Right ventricle myocardium superior (tissue), 1 donor: Measurements from ENCODE around the gene PCBP3. TPM values are rescaled to one million over a fixed set of nuclear protein-coding genes. Genes with fewer than 3 reads are reported as not detected.

Source experiments
- ATAC-seq: fragments of 200-7000 bp; cut with Tn5 transposase; one replicate; pipeline ENCODE4 v1.9.1; 2020; ENCODE audit warnings: mild to moderate bottlenecking; ENCODE audit not compliant: poor library complexity
- DNase-seq: peaks from one replicate; pipeline ENCODE4 v3.0.0-alpha.2; 2020
- intact Hi-C: fragments of 100-400 bp; cut with DNase I; formaldehyde crosslinking; loops from one replicate; pipeline ENCODE4 v1.11.2; 2022
- total RNA-seq: library from RNA; stranded (reverse); fragmentation: NEBNext Ultra II Directional; extraction: Animal tissue kit (Norgen Biotek cat#: 25700); gene quantifications from one replicate; pipeline ENCODE4 v1.2.1, GENCODE V29; 2021
- donor health status: DM: no; HTN: yes; CAD: no; lungs with severe emphysema.

Gene PCBP3
- total RNA-seq, 1 donor from 2014 or later: 2.0 TPM

DNA sequence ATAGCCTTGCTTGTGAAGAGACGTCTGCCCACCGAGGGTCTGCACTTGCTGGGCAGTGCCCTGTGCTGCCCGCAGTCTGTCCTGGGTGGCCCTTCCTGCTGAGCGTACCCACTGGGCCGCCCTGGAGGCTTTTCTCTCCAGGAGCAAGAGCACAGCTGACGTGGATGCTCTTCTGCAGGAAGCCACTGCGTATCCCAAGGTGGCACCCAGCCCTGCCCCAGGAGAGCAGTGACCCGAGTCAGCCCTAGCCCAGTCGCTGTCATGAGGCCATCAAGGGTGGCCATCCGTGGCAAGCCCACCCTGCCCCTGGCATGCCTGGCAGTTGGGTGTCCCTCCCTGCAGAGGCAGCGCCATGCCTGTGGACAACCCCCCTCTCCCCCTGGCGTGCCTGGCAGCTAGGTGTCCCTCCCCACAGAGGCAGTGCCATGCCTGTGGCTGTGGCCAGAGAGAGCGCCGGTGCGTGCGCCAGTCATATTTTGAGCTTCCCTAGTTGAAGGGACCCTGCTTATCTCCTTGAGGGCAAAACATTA lies 286.8 kb downstream of the PCBP3 start:
- intact Hi-C loops: no loop called here
- ATAC-seq: no peak
- DNase-seq: no peak

DNA sequence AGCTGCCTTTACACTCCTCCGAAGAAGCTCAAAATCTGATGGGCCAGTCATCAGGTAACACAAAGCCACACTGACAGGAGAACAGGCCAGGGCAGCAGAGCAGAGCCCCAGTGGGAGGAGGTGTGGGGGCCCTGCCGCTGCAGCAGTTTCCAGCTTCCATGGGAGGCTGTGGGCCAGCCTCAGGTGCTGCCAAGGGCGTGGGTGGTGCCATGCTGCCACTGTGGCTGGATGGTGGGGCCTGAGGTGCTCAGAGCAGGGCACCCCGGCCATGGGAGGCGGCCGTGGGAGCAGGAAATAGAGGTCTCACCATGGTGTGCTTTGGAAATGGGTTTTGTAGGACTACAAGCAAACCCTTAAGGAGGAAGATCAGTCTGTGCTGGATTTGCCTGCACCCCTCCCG lies 287.3 kb downstream of the PCBP3 start:
- ATAC-seq (no peak), DNase-seq (no peak)
- intact Hi-C loops: no loop called here

DNA sequence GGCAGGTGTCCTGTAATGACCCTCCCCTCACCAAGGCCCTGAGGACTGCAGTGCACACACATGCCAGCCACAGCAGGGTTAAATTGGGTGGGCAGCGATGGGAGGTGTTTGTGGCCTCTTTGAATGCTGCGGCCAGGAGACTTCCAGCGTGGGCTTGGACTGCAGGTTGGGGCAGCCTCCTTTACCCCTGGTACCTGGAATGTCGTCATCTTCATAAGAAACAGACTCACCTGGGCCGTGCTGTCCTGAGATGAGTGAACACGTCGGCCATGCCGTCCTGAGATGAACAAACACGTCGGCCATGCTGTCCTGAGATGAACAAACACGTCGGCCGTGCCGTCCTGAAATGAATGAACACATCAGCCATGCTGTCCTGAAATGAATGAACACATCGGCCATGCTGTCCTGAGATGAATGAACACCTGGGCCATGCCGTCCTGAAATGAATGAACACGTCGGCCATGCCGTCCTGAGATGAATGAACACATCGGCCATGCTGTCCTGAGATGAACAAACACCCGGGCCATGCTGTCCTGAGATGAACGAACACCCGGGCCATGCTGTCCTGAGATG lies 288.0 kb downstream of the PCBP3 start:
- ATAC-seq (no peak), DNase-seq (no peak)
- intact Hi-C loops: no loop called here

DNA sequence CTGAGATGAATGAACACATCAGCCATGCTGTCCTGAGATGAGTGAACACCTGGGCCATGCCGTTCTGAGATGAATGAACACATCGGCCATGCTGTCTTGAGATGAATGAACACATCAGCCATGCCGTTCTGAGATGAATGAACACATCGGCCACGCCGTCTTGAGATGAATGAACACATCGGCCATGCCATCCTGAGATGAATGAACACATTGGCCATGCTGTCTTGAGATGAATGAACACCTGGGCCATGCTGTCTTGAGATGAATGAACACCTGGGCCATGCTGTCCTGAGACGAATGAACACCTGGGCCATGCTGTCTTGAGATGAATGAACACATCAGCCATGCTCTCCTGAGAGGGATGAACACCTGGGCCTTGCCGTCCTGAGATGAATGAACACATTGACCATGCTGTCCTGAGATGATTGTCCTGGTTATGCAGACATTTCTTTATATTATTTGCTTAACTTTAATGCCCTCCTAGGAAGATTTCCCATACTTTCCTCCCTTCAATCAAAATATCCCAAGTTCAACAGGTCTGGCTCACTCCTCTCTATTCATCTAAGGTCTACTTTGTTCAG lies 289.5 kb downstream of the PCBP3 start:
- intact Hi-C loops: no loop called here
- ATAC-seq (no peak), DNase-seq (no peak)

DNA sequence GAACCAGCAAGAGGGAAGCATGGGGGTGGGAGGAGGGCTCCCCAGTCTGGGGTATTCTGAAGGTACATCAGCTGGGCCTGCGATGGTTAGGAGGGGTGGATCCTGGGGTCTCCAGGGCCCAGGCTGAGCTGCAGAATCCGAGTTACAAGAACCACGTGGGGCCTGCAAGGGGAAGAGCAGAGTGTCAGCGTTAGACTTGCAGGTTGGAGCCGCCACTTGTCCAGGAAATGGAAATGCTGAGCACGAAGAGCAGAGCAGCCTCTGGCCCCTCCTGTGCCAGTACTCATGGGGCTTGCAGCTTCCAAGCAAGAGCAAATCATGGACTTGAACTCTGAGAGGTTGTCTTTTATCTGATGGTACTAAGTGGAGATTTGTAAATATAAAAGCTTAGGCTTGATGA lies 290.6 kb downstream of the PCBP3 start:
- DNase-seq: no peak
- no peak for ATAC-seq
- intact Hi-C loops: no loop called here

DNA sequence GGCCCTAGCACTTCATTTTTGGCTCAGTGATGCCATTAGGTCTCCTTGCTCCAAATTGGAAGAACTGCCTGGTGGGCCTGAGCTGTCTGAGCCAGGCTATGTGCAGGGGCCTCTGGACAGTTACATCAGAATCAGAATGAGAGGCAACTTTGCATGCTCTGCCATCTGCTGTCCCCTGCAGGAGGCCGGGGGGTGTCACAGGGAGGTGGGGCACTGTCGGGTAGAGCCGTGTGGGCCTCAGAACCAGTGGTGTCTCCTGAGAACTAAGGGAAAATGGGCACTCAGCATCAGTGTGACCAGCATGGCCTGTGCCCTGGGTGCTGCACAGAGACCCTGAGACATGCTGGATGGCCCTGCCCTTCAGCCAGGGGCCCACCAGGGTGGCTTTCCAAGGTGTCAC lies 291.0 kb downstream of the PCBP3 start:
- ATAC-seq (no peak), DNase-seq (no peak)
- intact Hi-C loops: no loop called here

DNA sequence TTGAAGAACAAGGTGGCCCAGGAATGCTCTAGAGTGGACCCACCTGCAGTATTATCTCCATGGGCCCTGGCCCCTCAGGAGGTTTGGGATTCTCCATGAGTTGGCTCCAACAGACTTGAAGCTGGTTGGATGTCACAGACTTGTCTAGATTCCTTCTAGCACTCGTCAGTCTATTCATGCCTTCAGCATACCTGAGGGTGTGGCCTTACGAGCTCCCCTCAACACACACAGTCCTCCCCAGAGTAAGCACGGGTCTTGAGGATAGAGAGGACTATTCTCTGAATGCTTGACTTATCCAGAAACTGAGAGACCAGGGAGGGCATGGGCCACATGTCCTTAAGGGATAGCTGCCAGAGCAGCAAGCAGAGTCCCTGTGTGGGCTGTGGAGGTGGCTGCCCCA lies 292.1 kb downstream of the PCBP3 start:
- intact Hi-C loops: no loop called here
- no peak for ATAC-seq

DNA sequence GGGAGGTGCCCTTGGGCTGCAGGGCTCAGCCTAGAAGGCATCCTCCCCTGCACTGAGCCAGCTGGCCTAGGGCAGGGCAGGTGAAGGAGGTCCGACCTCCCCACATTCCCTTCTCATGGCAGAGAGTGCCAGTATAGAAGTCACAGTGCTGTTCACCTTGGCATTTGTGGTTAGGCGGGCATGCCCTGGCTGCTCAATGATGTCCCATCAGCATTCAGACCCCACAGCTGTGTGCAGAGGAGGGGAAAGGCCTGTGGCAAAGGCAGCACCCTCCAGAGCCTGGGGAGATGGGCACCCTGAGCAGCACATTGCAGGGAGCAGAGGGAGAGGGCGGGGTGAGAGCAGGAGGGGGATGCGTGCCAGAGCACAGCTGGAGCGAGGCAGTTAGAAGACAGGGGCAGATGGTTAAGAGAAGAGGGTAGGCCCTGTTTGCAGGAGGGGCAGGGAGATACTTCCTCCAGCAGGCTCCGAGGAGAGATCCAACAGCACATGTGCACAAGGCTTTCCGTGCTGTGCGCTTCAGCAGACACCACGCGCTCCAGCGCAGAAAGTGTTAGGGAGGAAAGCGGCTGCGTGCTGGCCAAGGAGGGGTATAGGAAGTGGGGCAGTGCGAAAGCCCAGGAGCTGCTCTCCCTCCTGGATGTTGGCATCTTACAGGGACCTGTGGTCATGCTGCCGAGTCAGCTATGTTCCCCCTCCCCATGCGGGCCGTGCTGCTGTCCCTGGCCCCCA lies 294.4 kb downstream of the PCBP3 start:
- DNase-seq: peak; percentile 22

More for the DNA sequence above, 292.1 kb downstream of the PCBP3 start:
- DNase-seq: no peak

DNA sequence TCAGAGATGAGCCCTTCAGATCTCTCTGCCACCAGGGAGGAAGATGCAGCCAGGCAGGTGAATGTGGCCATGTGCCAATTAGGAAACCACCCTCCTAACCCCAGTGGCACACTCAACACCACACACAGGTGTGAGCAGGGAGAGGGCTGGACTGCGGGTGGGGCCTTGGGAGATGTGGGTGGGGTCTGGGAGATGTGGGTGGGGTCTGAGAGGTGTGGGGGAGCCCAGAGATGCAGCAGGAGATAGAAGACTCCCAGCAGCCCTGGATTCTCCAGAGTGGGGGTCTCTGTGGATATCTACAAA lies 294.9 kb downstream of the PCBP3 start:
- DNase-seq (no peak), ATAC-seq (no peak)
- intact Hi-C loops: no loop called here

More for the DNA sequence above, 294.4 kb downstream of the PCBP3 start:
- intact Hi-C loops: no loop called here
- no peak for ATAC-seq

DNA sequence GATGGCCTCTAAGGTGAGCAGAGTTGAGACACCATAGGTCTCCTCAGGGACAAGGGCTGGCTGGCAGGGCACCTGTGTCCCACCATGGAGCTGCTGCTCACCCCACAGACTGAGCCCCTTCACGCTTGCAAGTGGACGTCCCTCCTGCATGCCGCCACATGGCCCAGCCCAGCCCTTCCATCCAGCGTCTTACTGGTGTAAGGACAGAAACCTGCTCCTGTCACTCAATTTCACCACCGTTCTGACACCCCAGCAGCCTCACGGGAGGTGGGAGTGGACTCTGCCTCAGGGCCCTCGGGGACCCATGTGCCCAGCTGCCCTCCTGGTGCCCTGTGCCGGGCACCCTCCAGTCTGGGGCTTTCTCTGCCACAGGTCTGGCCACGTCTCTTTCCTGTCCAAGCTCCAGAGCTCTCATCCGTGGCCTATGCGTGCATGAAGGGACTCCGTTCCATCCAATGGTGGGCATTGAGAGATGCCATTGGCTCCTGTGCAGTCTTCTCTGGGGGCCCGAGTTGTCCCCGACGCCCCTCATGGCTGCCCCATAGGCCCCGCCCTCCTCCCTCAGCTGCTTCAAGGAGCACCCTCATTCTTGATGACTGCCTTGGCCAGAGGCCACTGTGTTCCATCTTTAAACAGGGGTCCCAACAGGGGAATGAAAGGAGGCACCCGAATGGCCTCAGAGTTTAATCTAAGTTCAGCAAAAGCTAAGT lies 295.4 kb downstream of the PCBP3 start:
- no peak for ATAC-seq
- peak; percentile 42 for DNase-seq
- intact Hi-C loops: no loop called here

DNA sequence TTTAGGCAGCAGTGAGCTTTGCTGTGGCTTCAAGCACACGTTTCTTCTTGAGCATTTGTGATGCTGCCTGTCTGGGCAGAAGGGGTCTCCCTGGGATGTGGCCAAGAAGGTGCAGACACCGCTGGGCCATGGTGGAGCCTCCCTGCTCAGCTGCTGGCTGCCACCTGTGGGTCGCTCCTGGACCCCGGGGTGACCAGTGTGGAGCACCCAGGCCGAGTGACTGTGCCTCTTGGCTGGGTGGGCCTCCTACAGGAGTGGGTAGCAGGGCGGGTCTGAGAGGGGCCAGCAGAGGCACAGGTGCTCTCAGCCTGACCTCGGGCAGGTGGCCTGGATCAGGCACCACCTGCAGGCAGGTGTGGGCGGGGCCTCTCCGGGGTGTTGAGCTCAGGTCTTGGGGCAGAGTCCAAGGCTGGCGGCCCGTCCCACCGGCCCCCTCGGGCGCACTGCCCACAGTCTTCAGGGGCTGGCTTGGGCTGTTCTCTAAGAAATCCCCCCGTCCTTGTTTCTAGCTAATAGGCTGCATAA lies 296.1 kb downstream of the PCBP3 start:
- DNase-seq (peak; percentile 21), ATAC-seq (no peak)
- intact Hi-C loops: no loop called here

DNA sequence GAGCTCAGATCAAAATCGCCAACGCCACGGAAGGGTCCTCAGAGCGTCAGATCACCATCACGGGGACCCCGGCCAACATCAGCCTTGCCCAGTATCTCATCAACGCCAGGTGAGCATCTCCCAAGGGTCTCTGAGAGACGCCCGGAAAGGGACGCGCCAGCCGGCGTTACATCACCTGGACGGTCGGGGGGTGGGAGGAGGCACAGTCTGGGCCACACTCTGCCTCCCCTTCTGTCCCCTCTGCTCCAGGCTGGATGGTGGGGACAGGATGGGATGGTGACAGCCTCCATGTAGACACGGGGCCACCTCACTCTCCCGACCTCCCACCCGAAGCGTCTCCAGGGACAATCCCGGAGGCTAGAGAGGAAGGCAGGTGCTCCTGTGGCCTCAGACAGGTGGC lies 296.6 kb downstream of the PCBP3 start:
- intact Hi-C loops: no loop called here
- ATAC-seq: no peak
- DNase-seq: peak; percentile 27

DNA sequence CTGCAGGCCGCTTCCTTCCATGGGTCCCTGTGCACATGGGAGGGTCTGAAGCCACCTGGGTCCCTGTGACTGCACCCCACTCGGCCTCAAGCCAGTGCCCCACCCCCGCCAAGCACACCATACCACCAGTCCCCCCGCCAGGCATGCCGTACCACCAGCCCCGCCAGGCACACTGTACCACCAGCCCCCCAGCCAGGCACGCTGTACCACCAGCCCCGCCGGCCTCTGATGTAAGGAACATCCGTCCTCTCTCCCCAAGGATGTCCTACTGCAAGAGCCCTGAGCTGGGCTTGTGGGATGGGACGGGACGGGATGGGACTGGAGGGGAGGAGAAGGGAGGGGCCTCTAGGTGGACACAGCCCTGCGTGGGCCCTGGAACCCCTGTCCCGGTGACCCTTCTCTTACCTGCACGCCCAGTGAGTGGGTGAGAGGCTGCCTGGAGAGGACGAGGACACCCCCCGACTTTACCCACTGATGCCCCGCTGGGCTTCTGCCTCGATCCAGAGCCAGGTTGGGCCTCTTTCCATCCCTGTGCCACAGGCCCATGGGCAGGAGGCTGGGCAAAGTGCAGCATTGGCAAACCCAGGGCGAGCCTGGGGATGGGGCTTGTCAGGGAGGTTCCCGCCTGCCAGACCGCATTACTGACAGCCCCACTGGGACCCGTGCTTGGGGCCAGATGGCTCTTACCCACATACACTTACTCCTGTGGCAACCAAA lies 297.3 kb downstream of the PCBP3 start:
- intact Hi-C loops: no loop called here
- DNase-seq: peak; percentile 22
- ATAC-seq: no peak

DNA sequence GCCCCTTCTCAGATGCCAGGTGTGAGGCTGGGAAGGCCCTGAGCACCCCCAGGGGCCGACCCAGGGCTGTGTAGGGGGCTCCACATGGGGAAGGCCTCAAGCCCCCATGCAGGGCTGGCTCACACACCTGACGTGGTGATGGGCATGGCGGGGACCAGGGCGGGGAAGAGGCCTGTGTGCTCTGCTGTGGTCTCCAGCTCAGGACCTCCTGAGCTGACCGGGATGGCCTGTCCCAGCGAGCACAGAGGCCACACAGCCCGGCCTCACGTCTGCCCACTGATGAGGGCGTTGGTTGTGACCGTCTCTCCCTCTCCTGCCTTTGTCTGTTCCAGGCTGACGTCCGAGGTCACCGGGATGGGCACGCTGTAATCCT lies 297.8 kb downstream of the PCBP3 start:
- intact Hi-C loops: no loop called here
- peak; percentile 23 for DNase-seq
- ATAC-seq: no peak

DNA sequence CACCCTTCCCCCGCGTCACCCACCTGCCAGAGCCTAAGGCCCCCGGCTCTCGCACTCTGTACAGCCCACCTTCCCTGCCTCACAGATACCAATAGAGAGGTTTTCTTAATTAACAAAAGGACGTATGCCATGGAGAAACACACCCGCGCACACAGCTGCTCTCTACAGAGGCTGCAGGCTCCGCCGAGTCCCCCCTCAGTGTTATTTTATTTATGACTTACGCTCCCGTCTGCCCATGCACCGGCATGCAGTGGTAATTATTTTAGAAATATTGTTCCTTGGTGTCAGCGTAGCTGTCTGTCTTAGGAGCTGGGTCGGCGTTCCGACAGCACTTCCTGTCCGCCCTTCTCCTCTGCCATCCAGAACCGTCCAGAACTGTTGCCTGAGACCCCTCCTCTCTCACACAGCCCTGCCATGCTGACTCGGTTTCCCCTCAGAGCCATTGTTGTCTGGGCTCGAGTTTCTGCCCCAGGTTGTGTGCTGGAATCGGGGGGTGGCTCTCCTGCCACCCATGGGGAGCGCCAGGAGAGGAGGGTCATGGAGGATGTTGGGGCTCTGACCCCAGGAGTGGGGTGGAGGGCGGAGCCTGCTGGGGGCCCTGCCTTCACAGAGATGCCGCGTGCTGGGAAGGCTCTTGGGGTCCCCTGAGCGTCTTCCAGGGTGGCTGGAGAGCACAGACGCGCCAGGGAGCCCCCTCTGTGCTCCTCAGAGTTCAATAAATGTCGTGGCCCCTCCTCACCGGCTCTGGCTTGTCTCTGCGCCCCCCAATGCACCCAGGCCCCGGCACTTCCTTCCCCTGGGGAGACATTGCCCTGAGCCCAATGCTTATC lies 298.4 kb downstream of the PCBP3 start:
- DNase-seq (peak; percentile 27), ATAC-seq (no peak)
- intact Hi-C loops: no loop called here

DNA sequence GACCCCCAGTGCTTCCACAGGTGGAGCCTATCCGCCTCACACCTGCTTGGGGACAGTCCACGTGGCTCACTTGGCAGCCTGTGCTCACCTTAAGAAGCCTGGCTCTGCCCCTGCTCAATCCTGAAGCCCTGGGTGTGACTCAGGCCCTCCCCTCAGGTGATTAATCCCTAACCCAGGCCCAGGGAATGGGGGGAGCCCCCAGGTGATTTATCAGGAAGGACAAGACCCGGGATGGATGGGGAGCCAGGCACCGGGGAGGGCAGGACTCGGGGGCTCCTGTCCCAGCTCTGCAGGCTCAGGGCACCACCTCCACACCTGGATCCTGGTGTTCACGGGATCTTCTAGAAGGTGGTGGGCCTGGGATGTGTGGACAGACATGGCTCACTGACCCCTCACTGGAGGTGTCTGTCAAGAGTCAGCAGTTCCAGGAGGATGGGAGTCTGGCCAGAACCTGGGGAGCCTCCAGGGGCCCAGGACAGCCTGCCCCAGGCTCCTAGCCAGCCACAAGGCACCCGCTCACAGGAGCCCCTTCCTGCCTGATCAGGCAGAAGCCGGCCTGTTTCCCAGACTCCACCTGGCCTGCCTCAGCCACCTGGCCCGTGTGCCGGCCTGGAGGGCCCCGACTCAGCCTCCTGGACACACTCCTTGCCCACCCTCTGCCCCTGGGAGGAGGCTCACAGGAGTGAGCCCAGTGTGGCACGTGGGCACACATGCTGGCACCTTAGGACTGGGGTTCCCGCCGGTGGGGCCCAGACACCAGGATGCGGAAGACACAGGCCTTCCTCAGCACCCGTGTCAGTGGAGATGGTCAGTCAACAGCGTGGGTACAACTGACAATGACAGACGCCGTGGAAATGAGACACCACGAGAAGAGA lies 299.5 kb downstream of the PCBP3 start:
- intact Hi-C loops: no loop called here
- DNase-seq: peak; percentile 30
- ATAC-seq: no peak
